Activated CD4-positive, alpha-beta memory T cell treated with anti-CD3 and anti-CD28 coated beads, Interleukin-2, amount 10 ng/mL, durations not matched to agents 7 days and 5 days (primary cell): ENCODE results near the gene CTRL. TPM values are rescaled to one million over a fixed set of nuclear protein-coding genes. Genes with fewer than 3 reads are reported as not detected.
A peak's percentile ranks its signal among the peaks of the same experiment; 100 is the strongest.
"Not testable (repeated sequence)": the region's sequence is repeated elsewhere in the genome, so short reads cannot be mapped to it uniquely, and the experiment has no call there.

ENCODE experiments used
- CTCF ChIA-PET: fragments of 350-600 bp; sonication (Branson Sonifier 250); formaldehyde crosslinking; loops from one replicate; lab custom pipeline; 2021; ENCODE audit warnings: antibody characterized with exemption, inconsistent platforms; lab: Charles Lee
- POLR2A ChIA-PET: fragments of 350-600 bp; sonication (Branson Sonifier 250); formaldehyde crosslinking; loops from one replicate; lab custom pipeline; 2021; ENCODE audit warnings: antibody characterized with exemption; lab: Charles Lee
- DNase-seq: peaks from one replicate; pipeline ENCODE4 v3.0.0-alpha.2; 2020
- H3K27ac Mint-ChIP-seq: one replicate; pipeline ENCODE4 v1.8.0; 2021; ENCODE audit warnings: mild to moderate bottlenecking, mixed read lengths
- H3K27me3 Mint-ChIP-seq: one replicate; pipeline ENCODE4 v1.8.0; 2021; ENCODE audit warnings: mixed read lengths
- H3K36me3 Mint-ChIP-seq: one replicate; pipeline ENCODE4 v1.8.0; 2021; ENCODE audit warnings: low read depth, mixed read lengths
- H3K4me1 Mint-ChIP-seq: one replicate; pipeline ENCODE4 v1.8.0; 2021; ENCODE audit warnings: mixed read lengths
- H3K4me3 Mint-ChIP-seq: one replicate; pipeline ENCODE4 v1.8.0; 2021; ENCODE audit warnings: mild to moderate bottlenecking, mixed read lengths
- H3K9me3 Mint-ChIP-seq: one replicate; pipeline ENCODE4 v1.8.0; 2021; ENCODE audit warnings: mixed read lengths
- total RNA-seq, 2 experiments: library from RNA; stranded (reverse); gene quantifications; one replicate each; pipeline ENCODE4 v1.2.3, GENCODE V29; 2021

CTRL gene
- 1 to 10 TPM; 4.5 to 5.0 TPM for total RNA-seq

GRCh38 chr16:67931712-67932461 lies at the start of gene CTRL:
Gene CTRL, minus strand, starts transcription at chr16:67931862. Its CDS starts 10 bp downstream, at chr16:67931852.
- Mint-ChIP-seq H3K27ac (peak within 1 kb of the TSS; percentile 2), H3K4me1 (peaks cover 23% of the 10 kb centered on the region), H3K36me3 (peaks cover 50% of the 10 kb centered on the region), H3K9me3 (no peaks in the 10 kb centered on the region), H3K4me3 (no peak within 1 kb of the TSS), H3K27me3 (no peaks in the 10 kb centered on the region)
- no peak for DNase-seq
- POLR2A ChIA-PET = interaction anchor here (1.0 to 5.2 kb wide), 6 partner anchors 8 to 132 kb away, joined by 3 to 42 read pairs (median 4); no protein-coding TSS in a partner anchor
- CTCF ChIA-PET = interaction anchor here (0.9 to 1.0 kb wide), 2 partner anchors 9 to 28 kb away, joined by 3 to 4 read pairs; no protein-coding TSS in a partner anchor

- Mint-ChIP-seq H3K27ac (no peak within 1 kb of the TSS), H3K9me3 (no peaks in the 10 kb centered on the region), H3K4me1 (peaks cover 25% of the 10 kb centered on the region), H3K36me3 (no peaks in the 10 kb centered on the region), H3K4me3 (no peak within 1 kb of the TSS), H3K27me3 (peaks cover 13% of the 10 kb centered on the region)
- ChIA-PET CTCF (interaction anchor here (0.9 to 1.4 kb wide), 5 partner anchors 9 to 64 kb away, joined by 3 to 4 read pairs (median 3); no protein-coding TSS in a partner anchor), POLR2A (no interaction called here)
- no peak for DNase-seq
Observed at GRCh38 chr16:67979955-67980678, 48.5 kb upstream of the CTRL start, which contains the start of gene DPEP3. Gene DPEP3, minus strand, starts transcription at chr16:67980499. Its CDS starts 119 bp downstream, at chr16:67980380.

- peaks cover 17% of the 10 kb centered on the region for H3K27me3 Mint-ChIP-seq
- ChIA-PET CTCF (interaction anchor here (0.6 to 1.1 kb wide), 2 partner anchors 19 to 92 kb away, joined by 3 to 4 read pairs; no protein-coding TSS in a partner anchor), POLR2A (interaction anchor here (1.2 kb wide), 2 partner anchors 42 to 57 kb away, joined by 3 to 4 read pairs; partner anchors contain the start of gene PSMB10)
- H3K4me3 Mint-ChIP-seq = no peak overlapping the region
- H3K27ac Mint-ChIP-seq = no peak overlapping the region
- H3K4me1 Mint-ChIP-seq = peaks cover under 1% of the 10 kb centered on the region
- DNase-seq = no peak
- no peaks in the 10 kb centered on the region for H3K36me3 Mint-ChIP-seq
- no peaks in the 10 kb centered on the region for H3K9me3 Mint-ChIP-seq
Observed at GRCh38 chr16:67977469-67978227, 46.0 kb upstream of the CTRL start.

- POLR2A ChIA-PET = interaction anchor here (1.2 kb wide), 1 partner anchor 58 kb away, joined by 3 read pairs; no protein-coding TSS in a partner anchor
- no peaks in the 10 kb centered on the region for H3K4me1 Mint-ChIP-seq
- DNase-seq = no peak
- CTCF ChIA-PET = interaction anchor here (1.1 kb wide), 1 partner anchor 92 kb away, joined by 3 read pairs; no protein-coding TSS in a partner anchor
- H3K9me3 Mint-ChIP-seq = no peaks in the 10 kb centered on the region
- no peaks in the 10 kb centered on the region for H3K36me3 Mint-ChIP-seq
- H3K27me3 Mint-ChIP-seq = peaks cover 17% of the 10 kb centered on the region
- H3K4me3 Mint-ChIP-seq = no peak overlapping the region
- H3K27ac Mint-ChIP-seq = no peak overlapping the region
Observed at GRCh38 chr16:67977005-67977404, 45.3 kb upstream of the CTRL start.

GRCh38 chr16:67976205-67976604 lies 44.5 kb upstream of the CTRL start:
- POLR2A ChIA-PET = no interaction called here
- H3K4me3 Mint-ChIP-seq = no peak overlapping the region

GRCh38 chr16:67975321-67976105 lies 43.9 kb upstream of the CTRL start:
- Mint-ChIP-seq H3K27ac (no peak overlapping the region), H3K9me3 (no peaks in the 10 kb centered on the region), H3K36me3 (no peaks in the 10 kb centered on the region), H3K27me3 (peaks cover 17% of the 10 kb centered on the region), H3K4me3 (no peak overlapping the region), H3K4me1 (no peaks in the 10 kb centered on the region)
- no peak for DNase-seq
- ChIA-PET POLR2A (interaction anchor here (1.3 kb wide), 1 partner anchor 43 kb away, joined by 3 read pairs; the partner anchor contains the start of gene CTRL), CTCF (no interaction called here)

More at GRCh38 chr16:67976205-67976604, 44.5 kb upstream of the CTRL start:
- DNase-seq = no peak
- Mint-ChIP-seq H3K4me1 (no peaks in the 10 kb centered on the region), H3K36me3 (no peaks in the 10 kb centered on the region), H3K27me3 (peaks cover 17% of the 10 kb centered on the region), H3K27ac (no peak overlapping the region), H3K9me3 (no peaks in the 10 kb centered on the region)
- CTCF ChIA-PET = no interaction called here

GRCh38 chr16:67972285-67972684 lies 40.6 kb upstream of the CTRL start:
- peaks cover 13% of the 10 kb centered on the region for H3K4me1 Mint-ChIP-seq
- not testable (repeated sequence) for H3K27me3 Mint-ChIP-seq, H3K9me3 Mint-ChIP-seq, H3K4me3 Mint-ChIP-seq, DNase-seq, H3K27ac Mint-ChIP-seq, H3K36me3 Mint-ChIP-seq
- CTCF ChIA-PET = interaction anchor here (0.7 to 1.5 kb wide), 3 partner anchors 29 to 160 kb away, joined by 3 to 4 read pairs (median 3); no protein-coding TSS in a partner anchor
- POLR2A ChIA-PET = interaction anchor here (1.3 kb wide), 2 partner anchors 36 to 39 kb away, joined by 3 to 4 read pairs; partner anchors contain the start of gene PSMB10

- Mint-ChIP-seq H3K4me1 (peaks cover 25% of the 10 kb centered on the region), H3K9me3 (no peaks in the 10 kb centered on the region), H3K27me3 (peaks cover 6% of the 10 kb centered on the region), H3K4me3 (no peak overlapping the region), H3K27ac (no peak overlapping the region), H3K36me3 (peaks cover 5% of the 10 kb centered on the region)
- no peak for DNase-seq
- POLR2A ChIA-PET = interaction anchor here (0.9 kb wide), 1 partner anchor 35 kb away, joined by 3 read pairs; the partner anchor contains the start of gene PSMB10
- CTCF ChIA-PET = interaction anchor here (1.0 to 1.5 kb wide), 4 partner anchors 10 to 70 kb away, joined by 3 to 6 read pairs (median 4); no protein-coding TSS in a partner anchor
Observed at GRCh38 chr16:67971111-67971510, 39.4 kb upstream of the CTRL start.

GRCh38 chr16:67969254-67970039 lies 37.8 kb upstream of the CTRL start:
- DNase-seq = no peak
- peaks cover 25% of the 10 kb centered on the region for H3K4me1 Mint-ChIP-seq
- POLR2A ChIA-PET = interaction anchor here (0.6 to 6.6 kb wide), 9 partner anchors 14 to 161 kb away, joined by 3 to 41 read pairs (median 6); partner anchors contain the start of genes DDX28, DPEP2, DUS2 and PSMB10
- peak overlapping the region; percentile 100 for H3K4me3 Mint-ChIP-seq
- peaks cover 2% of the 10 kb centered on the region for H3K27me3 Mint-ChIP-seq
- CTCF ChIA-PET = interaction anchor here (1.0 to 2.1 kb wide), 2 partner anchors 72 to 96 kb away, joined by 3 to 7 read pairs; no protein-coding TSS in a partner anchor
- H3K27ac Mint-ChIP-seq = peak overlapping the region; percentile 92
- H3K36me3 Mint-ChIP-seq = peaks cover 5% of the 10 kb centered on the region
- no peaks in the 10 kb centered on the region for H3K9me3 Mint-ChIP-seq

GRCh38 chr16:67968400-67969253 lies 37.0 kb upstream of the CTRL start, which contains the start of gene SLC12A4:
Gene SLC12A4, minus strand, starts transcription at chr16:67968637. Its CDS starts 84 bp downstream, at chr16:67968553.
- Mint-ChIP-seq H3K27me3 (no peaks in the 10 kb centered on the region), H3K36me3 (peaks cover 5% of the 10 kb centered on the region), H3K4me3 (peak within 1 kb of the TSS; percentile 100), H3K27ac (peak within 1 kb of the TSS; percentile 95), H3K4me1 (peaks cover 26% of the 10 kb centered on the region), H3K9me3 (no peaks in the 10 kb centered on the region)
- ChIA-PET POLR2A (interaction anchor here (0.8 to 6.6 kb wide), 11 partner anchors 15 to 64 kb away, joined by 3 to 41 read pairs (median 4); partner anchors contain the start of genes DDX28, DPEP2, DUS2 and PSMB10), CTCF (interaction anchor here (1.0 to 2.1 kb wide), 2 partner anchors 72 to 97 kb away, joined by 3 to 7 read pairs; no protein-coding TSS in a partner anchor)
- DNase-seq = peak; percentile 89
